ENCODE measurements around the gene DLX1. TPM values are rescaled to one million over a fixed set of nuclear protein-coding genes. Genes with fewer than 3 reads are reported as not detected.

The DLX1 gene
- total and polyA plus RNA-seq, 2 of the 8 experiments (the other 6 are each of a cell fraction or from before 2014, with no cell fraction given) = 0.11 TPM; not detected in 1

DNA sequence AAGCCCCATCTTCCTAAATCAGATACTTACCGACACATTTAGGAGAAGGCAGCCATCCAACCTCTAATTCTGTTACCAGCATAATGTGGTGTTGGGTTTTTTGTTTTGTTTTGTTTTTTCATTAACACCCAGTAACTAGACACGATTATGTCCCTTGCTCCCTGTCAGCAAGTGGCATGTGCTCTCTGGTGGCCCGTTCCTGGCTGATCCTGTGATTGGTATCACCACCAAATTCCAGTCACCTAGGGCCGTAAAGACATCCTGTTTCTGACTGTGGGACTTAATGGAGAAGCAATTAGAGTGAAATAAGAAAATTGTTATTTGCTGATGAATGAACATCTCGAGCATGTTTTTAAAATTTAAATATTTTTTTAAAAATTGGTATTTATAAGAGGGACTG lies 5.9 kb upstream of the DLX1 start (continued):
- TF ChIP-seq TCF12 (IDR thresholded peaks at IDR 0.05; ENCODE audit: low read depth, low read length) (no peak), CHD1 (IDR thresholded peaks at IDR 0.05; ENCODE audit: low read depth, low read length) (no peak), RBBP5 (IDR thresholded peaks at IDR 0.05; ENCODE audit: borderline replicate concordance, low read depth, low read length) (no peak), CBX5 (IDR thresholded peaks at IDR 0.05; ENCODE audit: low read depth, low read length) (no peak), CBX8 (IDR thresholded peaks at IDR 0.05; ENCODE audit: borderline replicate concordance, low read depth, low read length) (no peak), NRF1 (IDR thresholded peaks at IDR 0.05; ENCODE audit: low read depth, low read length) (no peak), SRF (IDR thresholded peaks at IDR 0.05; ENCODE audit: low read depth, low read length) (no peak)
- TF ChIP-seq, protein P1, sequence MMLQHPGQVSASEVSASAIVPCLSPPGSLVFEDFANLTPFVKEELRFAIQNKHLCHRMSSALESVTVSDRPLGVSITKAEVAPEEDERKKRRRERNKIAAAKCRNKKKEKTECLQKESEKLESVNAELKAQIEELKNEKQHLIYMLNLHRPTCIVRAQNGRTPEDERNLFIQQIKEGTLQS (IDR thresholded peaks at IDR 0.05; ENCODE audit: insufficient read depth, low read depth, low read length) = no peak

Measured in H1 (cell line).